PC-3 (cell line): Measurements from ENCODE around the gene SULF2.

Source experiments
- CTCF ChIP-seq: fragments of 300-600 bp; sonication (generic); conservative IDR thresholded peaks from 2 replicates; pipeline ENCODE4 v1.5.1; 2017; ENCODE audit warnings: antibody characterized with exemption, low read depth, mild to moderate bottlenecking, low read length
- EZH2 ChIP-seq: fragments of 300-600 bp; sonication (generic); IDR thresholded peaks from one replicate; pipeline ENCODE4 v1.6.1; 2017; ENCODE audit warnings: antibody characterized with exemption, mild to moderate bottlenecking, low read length; ENCODE audit not compliant: unreplicated experiment

DNA sequence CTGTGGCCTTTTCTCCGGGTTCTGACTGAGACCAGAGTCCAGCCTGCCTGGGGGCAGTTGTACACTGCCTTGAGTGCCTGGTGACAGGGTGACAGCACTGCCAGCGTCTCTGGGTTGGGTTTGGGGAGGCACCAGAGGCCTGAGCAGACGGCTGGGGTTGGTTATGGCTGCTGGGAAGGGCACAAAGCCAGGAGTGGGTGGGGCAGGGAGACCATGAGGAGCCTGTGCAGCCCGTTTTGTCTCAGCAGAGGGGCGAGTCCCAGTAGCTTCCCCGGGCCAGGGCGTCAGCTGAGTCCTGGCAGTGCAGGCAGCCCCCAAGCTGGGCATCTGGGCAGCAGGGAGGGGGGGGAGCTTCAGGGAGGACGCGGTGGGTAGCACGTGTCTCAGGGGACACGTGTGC, 15.3 kb upstream of the SULF2 start:
- TF ChIP-seq CTCF, result no peak
- TF ChIP-seq EZH2, result no peak
